ENCODE data around the gene HLA-DMA. TPM values are rescaled to one million over a fixed set of nuclear protein-coding genes. Genes with fewer than 3 reads are reported as not detected.

Gene HLA-DMA
- total and polyA plus RNA-seq, 2 of the 4 experiments (the other 2 are of a cell fraction), result 2.3 to 8.3 TPM

- Histone ChIP-seq H3K27ac (ENCODE audit: insufficient read depth, low read length) (no peak overlapping the region), H2AFZ (replicated peaks; ENCODE audit: low read length, poor library complexity) (no peak overlapping the region), H3K4me3 (ENCODE audit: insufficient read depth, low read depth, low read length) (no peak overlapping the region), H3K9ac (ENCODE audit: low read depth, low read length) (no peak overlapping the region), H3K9me1 (ENCODE audit: insufficient read depth, low read length) (peaks cover 9% of the 10 kb centered on the region; the same call in 1 of the 2 replicates), H3K27me3 (ENCODE audit: control insufficient read depth, insufficient read depth, low read length) (peaks cover 4% of the 10 kb centered on the region), H3K18ac (ENCODE audit: low read depth, low read length) (no peak overlapping the region), H3K56ac (ENCODE audit: extremely low read depth, insufficient read depth, low read length) (no peak overlapping the region), H2AK5ac (ENCODE audit: low read depth, low read length) (no peak overlapping the region), H3K14ac (replicated peaks; ENCODE audit: low read depth, low read length) (no peak overlapping the region), H4K20me1 (ENCODE audit: insufficient read depth, low read length) (peaks cover 74% of the 10 kb centered on the region), H3K9me3 (ENCODE audit: control insufficient read depth, insufficient read depth, low read length) (no peaks in the 10 kb centered on the region), H3K36me3 (ENCODE audit: control insufficient read depth, insufficient read depth, low read length) (peaks cover 43% of the 10 kb centered on the region), H4K8ac (ENCODE audit: low read depth in 2 of 2, low read length in 2 of 2) (no peak overlapping the region), H3K4me1 (ENCODE audit: control insufficient read depth, insufficient read depth, low read length) (peaks cover 2% of the 10 kb centered on the region; the same call in 1 of the 2 replicates), H4K91ac (ENCODE audit: insufficient read depth, low read depth, low read length) (no peak overlapping the region), H2BK20ac (ENCODE audit: low read depth, low read length) (no peak overlapping the region), H3K4ac (ENCODE audit: low read depth, low read length) (no peak overlapping the region), H2BK5ac (ENCODE audit: low read depth, low read length, poor library complexity, severe bottlenecking) (no peak overlapping the region), H4K5ac (ENCODE audit: low read depth, low read length) (no peak overlapping the region), H3K4me2 (ENCODE audit: low read depth, low read length) (no peak overlapping the region), H2BK15ac (ENCODE audit: low read depth, low read length) (no peak overlapping the region), H3K23ac (ENCODE audit: low read depth, low read length) (no peak overlapping the region; the same call in 1 of the 2 replicates), H2BK120ac (ENCODE audit: low read depth, low read length) (no peak overlapping the region), H3K79me1 (ENCODE audit: low read depth in 1 of 2, low read length in 2 of 2) (peaks cover 30 to 38% of the 10 kb centered on the region in 2 experiments), H2AK9ac (replicated peaks; ENCODE audit: low read depth, low read length, poor library complexity) (no peak overlapping the region)
- DNase-seq (no peak), ATAC-seq (ENCODE audit: low read depth) (no peak)
- dilution Hi-C loops (cut with HindIII; ENCODE audit: low sequenced_read_pairs, unreplicated experiment) (no loop called here), in situ Hi-C loops (cut with MboI; ENCODE audit: low sequenced_read_pairs) (no loop called here), intact Hi-C loops (cut with micrococcal nuclease) (no loop called here)
- CTCF ChIA-PET, result interaction anchor here (2.1 kb wide), 1 partner anchor 29 kb away, joined by 7 read pairs; no protein-coding TSS in a partner anchor
- TF ChIP-seq POLR2A (IDR thresholded peaks at IDR 0.05; ENCODE audit: low read depth, low read length) (peak; percentile 33; the same call in 1 of the 2 replicates), MAFK (IDR thresholded peaks at IDR 0.05; ENCODE audit: low read depth, low read length) (no peak), CEBPB (IDR thresholded peaks at IDR 0.05; ENCODE audit: low read depth, low read length) (no peak), RCOR1 (IDR thresholded peaks at IDR 0.05; ENCODE audit: insufficient replicate concordance, low read length) (no peak), CHD1 (IDR thresholded peaks at IDR 0.05; ENCODE audit: low read depth, low read length) (no peak)
- TF ChIP-seq, protein P1, sequence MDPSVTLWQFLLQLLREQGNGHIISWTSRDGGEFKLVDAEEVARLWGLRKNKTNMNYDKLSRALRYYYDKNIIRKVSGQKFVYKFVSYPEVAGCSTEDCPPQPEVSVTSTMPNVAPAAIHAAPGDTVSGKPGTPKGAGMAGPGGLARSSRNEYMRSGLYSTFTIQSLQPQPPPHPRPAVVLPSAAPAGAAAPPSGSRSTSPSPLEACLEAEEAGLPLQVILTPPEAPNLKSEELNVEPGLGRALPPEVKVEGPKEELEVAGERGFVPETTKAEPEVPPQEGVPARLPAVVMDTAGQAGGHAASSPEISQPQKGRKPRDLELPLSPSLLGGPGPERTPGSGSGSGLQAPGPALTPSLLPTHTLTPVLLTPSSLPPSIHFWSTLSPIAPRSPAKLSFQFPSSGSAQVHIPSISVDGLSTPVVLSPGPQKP (IDR thresholded peaks at IDR 0.05; ENCODE audit: borderline replicate concordance, low read depth, low read length), result no peak
- no TSS peak for BruUV-seq (replicated peaks)
- WGBS, 2 experiments (ENCODE audit: extremely low coverage in 2 of 2, insufficient read length in 1 of 2), result 67% methylated on average over 1 of the region's 8 CpGs; no CpG with 5 or more reads in 1 of the 2 experiments
- POLR2A ChIA-PET (ENCODE audit: unreplicated experiment), result interaction anchor here (0.7 to 2.8 kb wide), 2 partner anchors 10 to 339 kb away, joined by 4 to 27 read pairs; no protein-coding TSS in a partner anchor
Observed at GRCh38 chr6:32982084-32982701, 29.3 kb upstream of the HLA-DMA start.
